ENCODE measurements around the gene ADAM22.

GRCh38 chr7:88015309-88015708 lies 81.3 kb downstream of the ADAM22 start:
- TF ChIP-seq CTCF (IDR thresholded peaks at IDR 0.05 in 8 of 11, conservative IDR thresholded peaks at IDR 0.05 in 3 of 11) (no peak), POLR2A (IDR thresholded peaks at IDR 0.05) (no peak)

All from spleen (tissue), 7 donors.